Measurements from ENCODE around the gene SLC4A1AP.
"Not testable (repeated sequence)": the region's sequence is repeated elsewhere in the genome, so short reads cannot be mapped to it uniquely, and the experiment has no call there.

SLC4A1AP gene

GRCh38 chr2:27652790-27653189 lies 10.9 kb upstream of the SLC4A1AP start:
- DNase-seq (ENCODE audit: low read depth) = no peak

DNA sequence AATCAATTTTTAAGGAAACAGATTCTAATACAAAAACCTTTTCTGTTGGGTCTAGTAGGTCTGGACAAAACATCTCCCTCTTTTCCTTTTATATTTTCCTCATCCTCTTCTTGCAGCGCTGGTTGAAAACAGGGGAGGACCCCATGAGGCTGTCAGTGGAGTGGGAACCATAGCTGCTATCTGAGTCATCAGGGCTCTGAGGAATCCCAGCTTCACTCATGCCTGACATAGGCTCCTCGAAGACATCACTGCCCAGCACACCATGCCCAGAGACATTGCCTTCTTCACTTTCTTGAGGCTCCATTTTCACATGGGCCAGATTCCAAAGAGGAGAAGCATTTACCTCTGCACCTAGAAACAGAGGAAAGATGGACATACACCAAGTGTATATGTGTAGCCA lies 10.3 kb upstream of the SLC4A1AP start:
- no peak for DNase-seq (ENCODE audit: low read depth)

- DNase-seq (ENCODE audit: low read depth) = peak; percentile 6
Observed at GRCh38 chr2:27655155-27655951, 8.3 kb upstream of the SLC4A1AP start.

DNA sequence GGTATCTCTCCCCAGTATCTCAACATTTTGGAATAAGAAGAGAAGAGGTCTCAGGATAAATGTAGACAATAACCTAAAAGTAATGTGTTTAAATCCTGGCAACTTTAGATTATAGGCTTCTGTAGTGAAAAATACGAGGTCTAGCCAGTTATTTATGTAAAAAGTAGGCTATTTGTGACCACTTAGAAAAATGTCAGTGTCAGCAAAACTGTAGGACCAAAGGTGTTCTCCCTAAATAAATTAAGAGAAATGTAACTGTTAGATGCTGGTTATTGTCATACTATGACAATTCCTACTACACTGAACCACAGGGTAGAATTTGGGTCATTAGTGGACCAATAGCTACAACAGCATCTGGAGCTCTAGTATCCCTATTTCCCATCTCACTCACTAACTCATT lies 2.3 kb upstream of the SLC4A1AP start:
- DNase-seq (ENCODE audit: low read depth) = no peak

GRCh38 chr2:27664154-27664574 lies 475 bp downstream of the SLC4A1AP start:
- DNase-seq (ENCODE audit: low read depth) = no peak

DNA sequence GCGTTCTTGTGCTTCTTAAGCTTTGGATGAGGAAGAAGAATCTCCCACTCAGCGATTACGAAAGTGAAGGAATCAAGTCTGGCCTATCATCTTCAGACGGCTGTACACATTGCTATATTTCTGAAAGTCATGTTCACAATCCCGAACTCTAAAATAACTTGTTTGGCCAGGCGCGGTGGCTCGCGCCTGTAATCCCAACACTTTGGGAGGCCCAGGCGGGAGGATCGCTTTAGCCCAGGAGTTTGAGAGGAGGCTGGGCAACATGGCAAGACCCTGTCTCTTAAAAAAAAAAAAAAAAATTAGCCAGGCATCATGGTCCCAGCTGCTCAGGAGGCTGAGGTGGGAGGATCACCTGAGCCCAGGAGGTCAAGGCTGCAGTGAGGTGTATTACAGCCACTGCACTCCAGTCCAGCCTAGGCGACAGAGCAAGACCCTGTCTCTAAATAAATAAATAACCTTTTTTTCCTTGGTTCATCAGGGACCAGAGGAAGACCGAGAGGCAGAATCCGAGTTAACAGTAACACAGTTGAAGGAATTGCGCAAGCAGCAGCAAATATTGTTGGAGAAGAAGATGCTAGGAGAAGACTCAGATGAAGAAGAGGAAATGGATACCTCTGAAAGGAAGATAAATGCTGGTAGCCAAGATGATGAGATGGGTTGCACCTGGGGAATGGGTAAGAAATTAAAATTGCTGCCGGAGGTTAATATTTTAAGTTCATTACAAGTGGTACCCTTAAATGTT lies 1.1 kb downstream of the SLC4A1AP start:
- DNase-seq (ENCODE audit: low read depth) = no peak

DNA sequence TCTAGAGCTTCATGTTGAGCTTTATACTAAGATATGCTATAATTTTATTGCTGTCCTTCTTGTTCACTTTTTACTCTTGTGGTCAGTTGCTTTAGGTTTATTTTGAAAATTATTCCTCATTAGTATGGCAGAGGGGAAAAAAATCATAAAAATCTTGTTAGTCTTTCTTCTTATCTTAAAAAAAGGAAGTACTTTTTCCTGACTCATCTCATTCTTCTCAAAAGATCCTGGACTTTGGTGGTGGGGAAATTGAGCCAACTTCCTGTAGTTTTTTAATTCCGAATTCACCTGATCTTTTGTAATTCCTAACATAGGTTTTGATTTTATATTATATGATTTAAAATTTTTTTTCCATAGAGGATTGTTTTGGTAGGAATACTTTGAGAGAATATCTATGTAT lies 3.8 kb downstream of the SLC4A1AP start:
- DNase-seq (ENCODE audit: low read depth) = no peak

DNA sequence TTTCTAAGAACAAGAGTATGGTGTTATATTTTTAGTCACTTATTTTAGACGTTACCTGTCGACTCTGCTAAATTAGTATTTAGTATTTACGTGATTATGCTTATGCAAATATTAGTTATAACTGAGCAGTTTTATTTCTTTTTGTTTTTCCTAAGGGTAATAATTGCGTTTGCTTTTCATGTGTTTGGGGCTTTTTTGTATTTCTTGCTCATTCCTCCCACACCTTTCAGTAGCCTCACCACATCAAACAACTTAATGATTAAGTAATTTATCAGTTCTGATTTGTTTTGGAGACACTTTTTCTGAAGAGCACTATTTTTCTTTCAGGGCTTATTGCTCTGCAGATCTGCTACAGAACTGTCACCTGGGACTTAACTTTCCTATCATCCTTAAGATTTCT lies 7.5 kb downstream of the SLC4A1AP start:
- DNase-seq (ENCODE audit: low read depth) = no peak

DNA sequence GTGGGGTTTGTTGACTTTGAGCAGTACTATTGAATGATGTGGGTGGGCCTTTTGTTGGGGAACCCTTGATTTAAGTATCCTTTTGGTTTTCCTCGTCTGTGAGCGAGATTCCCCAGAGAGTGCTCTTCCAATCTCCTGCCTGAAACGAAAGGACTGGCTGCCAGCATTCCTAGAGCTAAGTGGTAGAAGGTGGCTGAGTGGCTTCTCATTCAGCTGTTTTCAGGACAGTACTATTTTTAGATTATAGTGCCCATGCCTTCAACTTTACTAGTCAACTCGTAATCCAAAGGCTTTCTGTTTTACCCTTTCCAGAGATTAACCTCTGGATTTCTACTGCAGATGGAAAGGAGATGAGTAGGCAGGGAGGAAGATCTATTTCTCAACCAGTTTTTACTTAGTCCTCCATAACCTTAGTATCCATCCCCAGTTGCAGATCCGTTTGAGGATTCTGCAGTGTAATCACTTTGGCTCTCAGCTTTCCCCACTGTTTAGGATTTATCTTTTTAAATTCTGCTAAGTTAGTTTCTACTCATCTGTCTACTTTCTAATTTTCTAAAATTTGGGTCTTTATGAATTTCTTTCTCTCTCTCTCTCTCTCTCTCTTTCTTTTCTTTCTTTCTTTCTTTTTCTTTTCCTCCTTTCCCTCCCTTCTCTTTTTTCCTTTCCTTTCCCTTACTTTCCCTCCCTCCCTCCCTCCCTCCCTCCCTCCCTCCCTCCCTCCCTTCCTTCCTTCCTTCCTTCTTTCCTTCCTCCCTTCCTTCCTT lies 9.2 kb downstream of the SLC4A1AP start:
- no peak for DNase-seq (ENCODE audit: low read depth)

GRCh38 chr2:27680571-27680970 lies 16.9 kb downstream of the SLC4A1AP start:
- DNase-seq (ENCODE audit: low read depth) = no peak

- peak; percentile 29 for DNase-seq (ENCODE audit: low read depth)
Observed at GRCh38 chr2:27681841-27682240, 18.2 kb downstream of the SLC4A1AP start.

DNA sequence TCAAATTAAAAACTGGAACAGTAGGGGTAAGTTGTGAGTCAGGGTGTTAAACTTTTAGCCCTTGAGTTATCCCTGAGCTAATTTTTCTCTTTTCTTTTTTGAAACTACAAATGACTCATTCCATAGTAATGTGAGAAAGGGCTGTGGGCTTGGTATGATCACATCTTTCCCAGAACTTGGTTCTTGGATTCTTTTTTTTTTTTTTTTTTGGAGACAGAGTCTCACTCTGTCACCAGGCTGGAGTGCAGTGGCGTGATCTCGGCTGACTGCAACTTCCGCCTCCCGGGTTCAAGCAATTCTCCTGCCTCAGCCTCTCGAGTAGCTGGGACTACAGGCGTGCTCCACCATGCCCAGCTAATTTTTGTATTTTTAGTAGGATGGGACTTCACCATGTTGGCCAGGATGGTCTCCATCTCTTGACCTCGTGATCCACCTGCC lies 18.7 kb downstream of the SLC4A1AP start:
- peak; percentile 76 for DNase-seq (ENCODE audit: low read depth)

GRCh38 chr2:27683390-27684071 lies 19.8 kb downstream of the SLC4A1AP start:
- DNase-seq (ENCODE audit: low read depth) = peak; percentile 77

DNA sequence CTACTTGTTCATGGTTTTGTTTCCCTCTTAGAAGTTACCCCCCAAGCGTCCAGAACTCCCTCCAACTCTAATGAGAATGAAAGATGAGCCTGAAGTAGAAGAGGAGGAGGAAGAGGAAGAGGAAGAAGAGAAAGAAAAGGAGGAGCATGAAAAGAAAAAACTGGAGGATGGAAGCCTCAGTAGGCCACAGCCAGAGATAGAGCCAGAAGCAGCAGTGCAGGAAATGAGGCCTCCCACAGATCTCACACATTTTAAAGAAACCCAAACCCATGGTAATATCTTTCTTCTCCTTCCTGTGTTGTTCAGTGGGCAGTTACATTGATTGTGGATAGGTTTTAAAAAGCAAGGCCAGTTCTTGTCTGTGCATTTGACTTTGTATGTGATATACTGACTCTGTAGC lies 21.3 kb downstream of the SLC4A1AP start:
- DNase-seq (ENCODE audit: low read depth) = not testable (repeated sequence)

DNA sequence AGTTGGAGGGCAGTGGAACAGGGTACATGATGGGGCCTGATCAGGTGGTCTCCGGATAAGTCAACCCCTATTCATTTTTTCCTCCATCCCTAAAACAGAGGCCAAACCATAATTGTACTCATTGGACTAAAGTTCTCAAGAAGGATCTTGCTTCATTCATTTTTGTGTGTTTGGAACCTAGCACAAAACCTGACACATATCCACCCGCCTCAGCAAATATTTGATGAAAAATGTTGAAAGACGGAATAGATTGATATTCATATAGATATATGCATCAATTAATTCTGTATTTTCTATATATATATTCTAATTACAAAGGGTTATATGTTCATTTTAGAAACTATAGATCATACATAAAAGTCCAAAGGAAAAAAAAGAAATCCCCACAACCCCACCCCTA lies 21.9 kb downstream of the SLC4A1AP start:
- DNase-seq (ENCODE audit: low read depth) = no peak

DNA sequence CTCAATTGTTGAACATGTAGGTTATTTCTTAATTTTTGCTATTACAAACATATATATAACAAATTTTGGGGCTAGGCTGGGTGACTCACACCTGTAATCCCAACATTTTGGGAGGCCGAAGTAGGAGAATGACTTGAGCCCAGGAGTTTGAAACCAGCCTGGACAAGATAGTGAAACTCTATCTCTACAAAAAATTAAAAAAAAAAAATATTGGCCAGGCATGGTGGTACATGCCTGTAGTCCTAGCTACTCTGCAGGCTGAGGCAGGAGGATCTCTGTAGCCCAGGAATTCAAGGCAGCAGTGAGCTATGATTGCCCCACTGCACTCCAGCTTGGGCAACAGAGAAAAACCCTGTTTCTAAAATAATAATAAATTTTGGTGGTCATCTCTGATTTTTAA lies 23.5 kb downstream of the SLC4A1AP start:
- no peak for DNase-seq (ENCODE audit: low read depth)

DNA sequence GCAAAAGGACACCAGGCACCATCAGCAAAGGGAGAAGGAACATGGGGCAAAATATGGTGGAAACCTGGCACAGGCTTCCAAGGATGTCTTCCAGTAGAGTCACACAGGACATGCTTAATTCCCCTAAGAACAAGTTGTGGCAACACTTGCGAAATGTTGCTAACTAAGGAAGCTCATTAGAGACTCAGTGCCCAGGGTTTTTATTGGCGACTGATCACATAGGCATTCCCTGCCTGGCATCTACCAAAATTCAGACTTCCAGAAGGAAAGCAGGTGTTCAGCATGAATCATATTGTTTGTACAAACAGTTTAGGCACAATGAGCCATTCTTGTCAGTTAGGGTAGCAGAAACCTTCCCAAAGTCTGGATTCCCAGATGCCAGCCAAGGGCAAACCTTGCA lies 25.7 kb downstream of the SLC4A1AP start:
- DNase-seq (ENCODE audit: low read depth) = peak; percentile 58

GRCh38 chr2:27690052-27690451 lies 26.4 kb downstream of the SLC4A1AP start:
- no peak for DNase-seq (ENCODE audit: low read depth)

- DNase-seq (ENCODE audit: low read depth) = no peak
Observed at GRCh38 chr2:27697660-27698059, 34.0 kb downstream of the SLC4A1AP start.

DNA sequence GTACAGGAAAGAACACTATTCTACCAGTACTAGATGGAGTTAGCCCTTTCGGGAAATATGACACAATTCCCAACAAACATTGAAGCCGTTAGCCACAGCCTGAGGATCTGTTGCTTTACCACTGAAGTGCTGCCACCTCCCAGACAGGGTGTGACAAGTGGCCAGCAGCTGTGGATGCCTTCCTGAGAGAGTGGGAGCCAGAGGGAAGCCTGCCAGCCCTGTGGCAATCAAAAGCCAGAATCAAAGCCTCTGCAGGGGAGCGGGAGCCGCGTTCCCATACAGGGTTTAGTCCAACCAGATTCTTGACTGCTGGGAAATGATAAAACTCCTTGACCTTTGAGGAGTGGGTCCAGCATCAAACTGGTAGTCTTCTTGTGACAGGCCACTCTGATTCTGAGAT lies 38.0 kb downstream of the SLC4A1AP start:
- peak; percentile 76 for DNase-seq (ENCODE audit: low read depth)

DNA sequence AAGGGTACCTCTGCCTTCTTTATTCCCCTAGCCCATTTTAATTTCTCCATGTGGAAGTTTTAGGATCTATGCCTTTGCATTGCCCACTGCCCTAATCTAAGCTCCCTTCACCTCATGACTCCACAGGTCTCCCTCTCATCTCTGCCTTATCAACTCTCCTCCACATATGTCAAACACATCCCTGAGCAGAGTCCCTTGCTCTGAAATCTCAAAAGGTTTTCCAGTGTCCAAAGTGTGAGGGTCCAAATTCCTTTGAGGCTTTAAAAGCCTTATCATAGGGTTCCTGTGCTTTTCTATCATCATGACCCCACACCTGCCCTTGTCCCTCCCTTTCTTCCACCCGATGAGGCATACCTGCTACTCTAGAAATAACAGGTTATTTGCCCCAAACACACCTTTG lies 38.6 kb downstream of the SLC4A1AP start:
- DNase-seq (ENCODE audit: low read depth) = no peak

Data from fibroblast of gingiva (primary cell).